Peyer's patch (tissue), 4 donors: Measurements from ENCODE around the gene AKIP1.
"Not testable (repeated sequence)": the region's sequence is repeated elsewhere in the genome, so short reads cannot be mapped to it uniquely, and the experiment has no call there.

Experiments used
- POLR2A ChIP-seq, 2 donors: fragments of 450-650 bp; IDR thresholded peaks; one replicate each; pipeline ENCODE4 v1.5.1; 2017; ENCODE audit warnings: antibody characterized with exemption in 2 of 2, mild to moderate bottlenecking in 2 of 2, moderate library complexity in 2 of 2
- TF ChIP-seq, protein P1 (sequence below), 6 experiments: fragments of 450-650 bp in 4 of 6; fragments of 200-600 bp in 2 of 6; sonication (generic) in 1 of 6; IDR thresholded peaks; one replicate each; pipeline ENCODE4 v1.5.1; 2017 to 2019; ENCODE audit warnings: antibody characterized with exemption in 6 of 6, mild to moderate bottlenecking in 3 of 6, moderate library complexity in 1 of 6

DNA sequence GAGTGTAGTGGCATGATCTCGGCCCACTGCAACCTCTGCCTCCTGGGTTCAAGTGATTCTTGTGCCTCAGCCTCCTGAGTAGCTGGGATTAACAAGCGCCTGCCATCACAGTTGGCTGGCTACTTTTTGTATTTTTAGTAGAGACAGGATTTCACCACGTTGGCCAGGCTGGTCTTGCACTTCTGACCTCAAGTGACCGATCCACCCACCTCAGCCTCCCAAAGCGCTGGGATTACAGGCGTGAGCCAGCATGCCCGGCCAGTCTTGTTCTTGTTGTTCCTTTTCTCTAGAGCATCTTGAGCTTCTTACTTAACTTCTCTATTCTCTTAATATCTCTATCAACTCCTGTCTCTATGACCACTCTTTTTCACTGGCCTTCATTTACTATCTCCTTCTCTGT is 29.4 kb upstream of the AKIP1 start:
- TF ChIP-seq, protein P1, sequence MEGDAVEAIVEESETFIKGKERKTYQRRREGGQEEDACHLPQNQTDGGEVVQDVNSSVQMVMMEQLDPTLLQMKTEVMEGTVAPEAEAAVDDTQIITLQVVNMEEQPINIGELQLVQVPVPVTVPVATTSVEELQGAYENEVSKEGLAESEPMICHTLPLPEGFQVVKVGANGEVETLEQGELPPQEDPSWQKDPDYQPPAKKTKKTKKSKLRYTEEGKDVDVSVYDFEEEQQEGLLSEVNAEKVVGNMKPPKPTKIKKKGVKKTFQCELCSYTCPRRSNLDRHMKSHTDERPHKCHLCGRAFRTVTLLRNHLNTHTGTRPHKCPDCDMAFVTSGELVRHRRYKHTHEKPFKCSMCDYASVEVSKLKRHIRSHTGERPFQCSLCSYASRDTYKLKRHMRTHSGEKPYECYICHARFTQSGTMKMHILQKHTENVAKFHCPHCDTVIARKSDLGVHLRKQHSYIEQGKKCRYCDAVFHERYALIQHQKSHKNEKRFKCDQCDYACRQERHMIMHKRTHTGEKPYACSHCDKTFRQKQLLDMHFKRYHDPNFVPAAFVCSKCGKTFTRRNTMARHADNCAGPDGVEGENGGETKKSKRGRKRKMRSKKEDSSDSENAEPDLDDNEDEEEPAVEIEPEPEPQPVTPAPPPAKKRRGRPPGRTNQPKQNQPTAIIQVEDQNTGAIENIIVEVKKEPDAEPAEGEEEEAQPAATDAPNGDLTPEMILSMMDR (IDR thresholded peaks at IDR 0.05): not testable (repeated sequence)
- TF ChIP-seq POLR2A (IDR thresholded peaks at IDR 0.05): not testable (repeated sequence)
